Measurements from ENCODE around the gene CNOT2. TPM values are rescaled to one million over a fixed set of nuclear protein-coding genes. Genes with fewer than 3 reads are reported as not detected.

CNOT2 gene
- total RNA-seq, 1 donor from 2014 or later, result 67.2 TPM

- Mint-ChIP-seq H3K27me3 (ENCODE audit: low read depth, unreplicated experiment) (no peaks in the 10 kb centered on the region), H3K36me3 (ENCODE audit: low read depth, unreplicated experiment) (peaks cover 2% of the 10 kb centered on the region), H3K4me3 (ENCODE audit: unreplicated experiment) (no peak overlapping the region), H3K4me1 (ENCODE audit: low read depth, unreplicated experiment) (peaks cover 20% of the 10 kb centered on the region), H3K27ac (ENCODE audit: unreplicated experiment) (no peak overlapping the region), H3K9me3 (ENCODE audit: unreplicated experiment) (peaks cover 2% of the 10 kb centered on the region)
- Histone ChIP-seq H3K27ac (ENCODE audit: low read depth, low read length) (no peak overlapping the region), H3K36me3 (ENCODE audit: insufficient read depth, low read length) (no peaks in the 10 kb centered on the region), H3K27me3 (ENCODE audit: insufficient read depth, low read length) (no peaks in the 10 kb centered on the region), H3K9me3 (ENCODE audit: insufficient read depth, low read depth, low read length) (no peaks in the 10 kb centered on the region), H4K20me1 (ENCODE audit: insufficient read depth, low read length) (peaks cover 48% of the 10 kb centered on the region), H3K4me2 (ENCODE audit: low read length) (no peak overlapping the region), H2AFZ (ENCODE audit: low read depth, low read length) (no peak overlapping the region), H3K79me2 (ENCODE audit: insufficient read depth, low read length) (peaks cover 98% of the 10 kb centered on the region), H3K4me3 (ENCODE audit: insufficient read depth, low read depth, low read length) (no peak overlapping the region), H3K9ac (ENCODE audit: low read length) (no peak overlapping the region), H3K4me1 (ENCODE audit: insufficient read depth, low read length) (peaks cover 13% of the 10 kb centered on the region)
- DNase-seq (ENCODE audit: low read depth) (no peak), FAIRE-seq (no peak)
- no peak for TF ChIP-seq CTCF (IDR thresholded peaks at IDR 0.05; ENCODE audit: insufficient read depth, low read depth, low read length)
- no peak for TF ChIP-seq EZH2 (IDR thresholded peaks at IDR 0.05; ENCODE audit: insufficient read depth, low read length)
These were observed 15.6 kb downstream of the CNOT2 start for GRCh38 chr12:70258605-70259403.

- H3K4me2 ChIP-seq (ENCODE audit: low read length), result no peak overlapping the region
- Mint-ChIP-seq H3K27ac (ENCODE audit: unreplicated experiment) (no peak overlapping the region), H3K4me1 (ENCODE audit: low read depth, unreplicated experiment) (peaks cover 18% of the 10 kb centered on the region), H3K4me3 (ENCODE audit: unreplicated experiment) (no peak overlapping the region), H3K36me3 (ENCODE audit: low read depth, unreplicated experiment) (peaks cover 2% of the 10 kb centered on the region), H3K27me3 (ENCODE audit: low read depth, unreplicated experiment) (no peaks in the 10 kb centered on the region), H3K9me3 (ENCODE audit: unreplicated experiment) (peaks cover 2% of the 10 kb centered on the region)
- no peak overlapping the region for H3K27ac ChIP-seq (ENCODE audit: low read depth, low read length)
- peaks cover 63% of the 10 kb centered on the region for H4K20me1 ChIP-seq (ENCODE audit: insufficient read depth, low read length)
- no peak overlapping the region for H3K4me3 ChIP-seq (ENCODE audit: insufficient read depth, low read depth, low read length)
- FAIRE-seq (no peak), DNase-seq (ENCODE audit: low read depth) (no peak)
- TF ChIP-seq CTCF (IDR thresholded peaks at IDR 0.05; ENCODE audit: insufficient read depth, low read depth, low read length) (no peak), EZH2 (IDR thresholded peaks at IDR 0.05; ENCODE audit: insufficient read depth, low read length) (no peak)
- H3K4me1 ChIP-seq (ENCODE audit: insufficient read depth, low read length), result peaks cover 4% of the 10 kb centered on the region
- H3K9me3 ChIP-seq (ENCODE audit: insufficient read depth, low read depth, low read length), result no peaks in the 10 kb centered on the region
- H3K36me3 ChIP-seq (ENCODE audit: insufficient read depth, low read length), result no peaks in the 10 kb centered on the region
- H3K79me2 ChIP-seq (ENCODE audit: insufficient read depth, low read length), result peaks cover 99% of the 10 kb centered on the region
- no peaks in the 10 kb centered on the region for H3K27me3 ChIP-seq (ENCODE audit: insufficient read depth, low read length)
- H2AFZ ChIP-seq (ENCODE audit: low read depth, low read length), result no peak overlapping the region
- no peak overlapping the region for H3K9ac ChIP-seq (ENCODE audit: low read length)
These were observed 17.4 kb downstream of the CNOT2 start for GRCh38 chr12:70260646-70261045.

All from astrocyte (in vitro differentiated cells and primary cell).